ENCODE measurements around the gene CUL7.

GRCh38 chr6:43075670-43076463 is 22.2 kb upstream of the CUL7 start, which contains the start of gene PTK7:
- TF ChIP-seq CTCF (IDR thresholded peaks at IDR 0.05 in 2 of 3, conservative IDR thresholded peaks at IDR 0.05 in 1 of 3; ENCODE audit: borderline replicate concordance in 1 of 3, insufficient read depth in 1 of 3, low read depth in 2 of 3, low read length in 2 of 3) (no peak), POLR2A (IDR thresholded peaks at IDR 0.05; ENCODE audit: borderline replicate concordance, extremely low read depth, insufficient read depth, insufficient read length) (no peak), MAX (IDR thresholded peaks at IDR 0.05) (no peak)

Data from HCT116 (cell line).